HG02798 (cell line): ENCODE data around the gene ANXA3.
"Not testable (repeated sequence)": the region's sequence is repeated elsewhere in the genome, so short reads cannot be mapped to it uniquely, and the experiment has no call there.

Source experiments
- ATAC-seq: cut with Tn5 transposase; IDR thresholded peaks from one replicate; pipeline ENCODE4 v1.9.1; 2021; ENCODE audit warnings: mild to moderate bottlenecking; ENCODE audit not compliant: unreplicated experiment, poor library complexity

The ANXA3 gene

DNA sequence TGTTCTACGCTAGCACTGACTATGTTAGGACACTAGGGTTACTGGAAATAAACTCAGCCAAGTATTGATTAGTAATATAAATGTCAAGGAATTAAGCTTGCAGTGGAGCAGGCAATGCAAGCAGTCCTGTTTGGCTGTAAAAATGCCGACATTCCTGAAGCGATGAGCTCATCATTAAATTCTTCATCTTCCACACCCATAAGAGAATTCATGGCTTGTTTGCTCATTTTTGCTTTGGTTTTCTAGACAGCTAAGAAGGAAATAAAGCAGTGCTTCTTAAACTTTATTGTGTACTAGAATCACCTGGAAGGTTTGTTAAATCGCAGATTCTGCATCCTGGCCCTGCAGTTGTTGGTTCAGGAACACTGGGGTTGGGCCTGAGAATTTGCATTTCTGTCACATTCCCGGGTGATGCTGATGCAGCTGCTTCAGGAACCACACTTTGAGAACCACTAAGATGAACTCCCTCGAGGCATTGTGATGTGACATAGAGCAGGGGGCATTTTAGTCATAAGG is 17.8 kb downstream of the ANXA3 start:
- no peak for ATAC-seq

DNA sequence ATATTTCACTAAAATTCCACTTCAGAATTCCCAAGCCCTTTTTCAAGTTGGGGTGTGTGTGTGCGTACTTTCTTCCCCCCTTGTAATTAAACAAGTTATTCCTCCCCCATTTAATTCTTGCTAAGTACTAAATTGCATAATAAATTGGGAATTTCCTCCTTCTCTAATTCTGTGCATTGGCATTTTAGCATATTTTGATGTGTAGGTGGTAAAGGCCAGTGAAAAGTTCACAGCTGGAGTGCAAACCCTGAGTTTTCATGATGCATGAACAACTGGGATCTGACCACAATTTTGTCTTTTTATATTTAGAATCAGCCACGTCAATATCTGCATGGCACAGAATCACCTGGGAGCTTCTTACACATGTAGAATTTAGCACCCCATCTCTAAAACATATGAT is 18.5 kb downstream of the ANXA3 start:
- ATAC-seq, result no peak

DNA sequence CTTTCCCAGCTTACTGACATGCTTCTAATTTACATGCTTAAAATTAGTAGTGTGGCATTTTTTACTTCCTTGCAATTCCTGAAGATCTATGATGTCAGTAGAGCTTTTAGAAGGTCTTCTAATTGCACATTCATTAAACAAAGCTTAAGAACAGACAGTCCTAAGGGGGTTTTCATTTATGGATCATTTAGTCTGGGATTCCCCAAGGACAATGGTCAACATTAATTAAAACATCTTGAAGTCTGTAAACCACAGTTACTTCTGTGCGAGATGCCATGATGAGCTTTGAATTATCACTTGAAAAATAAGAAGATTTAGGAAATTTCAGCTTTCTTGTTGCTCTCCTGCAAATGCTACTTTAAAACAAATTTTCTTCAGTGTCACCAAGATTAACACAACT is 20.2 kb downstream of the ANXA3 start:
- ATAC-seq, result no peak

DNA sequence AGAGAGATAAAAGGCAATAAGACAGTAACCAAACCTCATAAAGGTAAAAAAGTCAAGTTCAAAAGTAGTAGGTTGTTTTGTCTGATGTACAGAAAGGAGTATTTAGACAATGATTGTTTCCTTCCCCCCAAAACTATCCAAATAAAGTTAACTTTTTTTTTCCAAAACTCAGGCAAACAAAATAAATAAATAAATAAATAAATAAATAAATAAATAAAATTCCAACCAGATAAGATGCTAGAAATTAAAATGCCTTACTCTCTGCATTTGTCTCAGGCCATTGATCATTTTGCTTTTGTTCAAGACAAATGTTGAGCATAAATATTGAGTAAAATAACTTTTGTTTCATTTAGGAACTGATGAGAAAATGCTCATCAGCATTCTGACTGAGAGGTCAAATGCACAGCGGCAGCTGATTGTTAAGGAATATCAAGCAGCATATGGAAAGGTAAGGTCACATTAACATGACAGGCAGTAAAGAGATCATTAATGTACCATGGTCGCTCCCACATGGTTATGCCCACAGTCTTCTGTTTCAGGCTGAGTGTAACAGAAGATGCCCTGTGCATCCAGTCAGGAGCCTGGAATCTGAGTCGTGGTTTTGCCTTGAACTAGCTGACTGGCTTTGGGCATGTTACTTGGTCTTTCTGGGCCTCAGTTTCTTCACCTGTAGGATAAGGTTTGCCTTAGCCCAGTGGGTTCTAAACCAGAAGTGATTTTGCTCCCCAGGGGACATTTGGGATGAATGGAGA is 27.3 kb downstream of the ANXA3 start:
- ATAC-seq, result no peak

DNA sequence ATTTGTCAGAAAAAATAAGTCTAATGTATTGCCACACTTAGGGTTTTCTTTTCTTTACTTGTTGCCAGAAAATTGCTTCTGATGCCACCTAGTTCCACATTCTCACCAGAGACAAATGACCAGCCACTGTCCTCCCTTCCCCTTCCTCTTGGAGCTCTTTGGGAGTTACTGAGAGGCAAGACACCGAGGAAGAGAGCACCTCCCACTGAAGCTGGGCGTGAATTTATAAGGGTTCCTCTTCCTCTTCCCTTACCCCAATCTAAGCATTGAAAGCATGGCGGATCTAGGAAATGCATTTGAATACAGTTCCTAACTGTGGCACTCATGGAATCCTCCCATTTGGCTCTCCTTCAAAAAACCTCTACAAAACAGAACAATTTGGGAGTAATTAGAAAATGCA is 30.0 kb downstream of the ANXA3 start:
- ATAC-seq, result no peak

DNA sequence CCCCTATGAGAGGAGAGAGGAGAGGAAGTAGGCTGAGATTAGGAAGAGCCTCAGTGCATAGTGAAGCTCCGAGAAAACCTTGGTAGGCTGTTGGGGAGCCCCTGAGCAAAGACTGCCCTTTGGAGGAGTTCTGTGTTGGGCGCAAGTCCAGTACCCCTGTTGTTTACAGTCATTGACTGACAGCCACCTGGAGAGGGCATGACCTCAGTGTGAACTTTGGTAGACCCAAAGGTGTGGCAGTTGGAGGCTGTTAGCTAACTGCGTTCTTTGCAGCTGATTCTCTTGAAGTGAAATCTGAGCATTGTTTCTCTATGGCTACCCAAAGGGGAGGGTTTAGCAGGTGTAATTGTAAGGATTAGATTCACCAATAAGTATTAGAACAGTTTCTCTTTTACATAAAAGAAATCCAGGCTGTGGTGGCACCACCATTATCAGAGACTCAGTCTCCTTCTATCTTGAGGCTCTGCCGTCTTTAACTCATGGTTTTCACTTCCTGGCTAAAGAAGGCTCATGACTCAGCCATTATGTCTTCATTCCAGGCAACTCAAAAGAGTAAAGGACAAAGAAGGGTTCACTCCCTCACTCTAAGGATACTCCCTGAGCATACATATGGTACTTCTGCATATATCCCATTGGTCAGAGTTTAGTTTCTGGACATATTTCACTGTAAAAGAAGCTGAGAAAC is 33.4 kb downstream of the ANXA3 start:
- no peak for ATAC-seq

DNA sequence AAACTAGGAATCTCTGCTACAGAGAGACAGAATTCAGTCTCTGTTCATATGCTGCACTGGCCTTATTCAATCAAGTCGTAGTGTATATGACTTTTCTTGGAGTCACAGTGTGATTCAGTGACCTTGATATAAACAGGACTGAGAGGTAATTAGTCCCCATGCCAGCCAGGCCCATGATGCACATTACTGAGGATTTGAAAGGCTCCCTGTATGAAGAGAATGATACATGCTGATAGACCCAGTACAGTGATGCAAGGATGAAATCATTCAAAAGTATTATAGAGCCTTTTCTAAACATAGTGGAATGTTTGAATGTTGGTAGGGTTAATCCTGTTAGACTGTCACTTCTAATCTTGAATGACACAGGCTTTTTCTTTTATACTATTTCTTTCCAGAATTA is 34.1 kb downstream of the ANXA3 start:
- ATAC-seq, result no peak

DNA sequence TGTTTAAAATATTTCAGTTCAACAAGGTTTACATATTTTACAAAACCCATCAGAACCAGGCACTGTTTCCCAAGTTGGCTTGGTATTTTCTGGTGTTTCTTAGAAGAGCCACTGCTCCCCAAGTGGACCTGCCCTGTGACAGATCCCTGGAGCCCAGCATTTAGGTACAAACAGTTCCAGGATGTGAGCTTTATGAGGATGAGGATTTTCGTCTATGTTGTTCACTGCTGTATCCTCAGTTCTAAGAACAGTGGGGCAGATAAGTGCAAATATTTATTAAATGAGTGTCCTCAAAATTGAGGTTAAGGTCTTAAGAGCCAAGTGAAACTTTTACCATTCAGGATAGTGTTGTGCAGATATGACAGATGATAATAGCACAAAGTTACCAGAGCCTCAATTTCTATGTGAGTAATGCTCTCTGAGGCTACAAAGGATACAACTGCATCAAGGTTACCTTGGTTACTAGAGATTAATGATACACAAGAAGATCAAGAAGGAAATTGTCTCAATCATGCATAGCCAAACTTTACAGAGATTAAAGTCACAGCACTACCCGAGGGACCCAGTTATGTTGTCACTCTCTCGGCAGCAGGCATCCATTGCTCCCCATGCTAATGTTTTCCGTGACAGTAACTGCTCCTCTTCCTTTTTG is 37.5 kb downstream of the ANXA3 start:
- no peak for ATAC-seq

DNA sequence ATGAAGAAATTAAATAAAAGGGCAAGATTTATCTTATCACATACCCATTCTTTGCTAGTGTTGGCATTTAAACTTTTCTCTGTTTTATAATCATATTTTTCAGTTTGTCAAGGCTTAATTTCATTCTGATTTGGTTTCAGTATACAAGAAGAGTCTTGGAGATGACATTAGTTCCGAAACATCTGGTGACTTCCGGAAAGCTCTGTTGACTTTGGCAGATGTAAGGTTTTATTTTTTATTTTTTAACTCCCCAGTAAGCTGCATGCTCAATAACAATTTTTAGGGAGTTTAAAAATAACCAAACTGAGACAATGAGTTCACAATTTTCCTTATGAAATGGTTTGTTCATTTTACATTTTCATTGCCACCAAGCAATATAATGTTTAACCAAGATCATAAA is 39.8 kb downstream of the ANXA3 start:
- ATAC-seq, result no peak

DNA sequence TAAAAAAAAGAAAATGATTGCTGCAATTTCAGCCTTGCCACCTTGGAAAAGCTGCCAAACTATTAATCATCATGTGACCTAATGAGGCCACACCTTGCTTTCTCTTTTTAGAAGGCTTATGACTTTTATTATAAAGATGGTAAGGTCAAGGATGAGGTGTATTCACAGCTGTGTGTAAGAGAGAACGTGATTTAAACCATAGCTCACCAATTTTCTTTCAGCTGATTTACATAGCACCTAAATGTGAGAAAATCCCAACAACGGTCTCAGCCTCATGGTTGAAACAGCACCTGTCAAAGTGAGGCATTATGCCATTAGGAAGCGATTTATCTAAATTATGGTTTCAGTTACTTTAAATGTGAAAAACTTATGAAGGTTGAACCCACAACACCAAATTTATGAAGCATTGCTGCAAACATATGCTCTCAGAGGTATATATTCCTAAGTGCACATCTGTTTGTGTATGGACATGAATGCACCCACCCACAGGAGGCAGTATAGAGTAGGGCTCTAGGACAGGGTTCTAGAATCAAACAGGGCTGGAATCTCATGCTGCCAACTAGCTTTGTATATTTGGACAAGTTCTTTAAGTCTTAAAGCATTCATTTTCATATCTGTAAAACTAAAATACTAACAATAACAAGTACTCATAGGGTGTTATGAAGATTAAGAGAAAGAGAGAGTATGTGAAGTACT is 40.7 kb downstream of the ANXA3 start:
- peak; percentile 69 for ATAC-seq

DNA sequence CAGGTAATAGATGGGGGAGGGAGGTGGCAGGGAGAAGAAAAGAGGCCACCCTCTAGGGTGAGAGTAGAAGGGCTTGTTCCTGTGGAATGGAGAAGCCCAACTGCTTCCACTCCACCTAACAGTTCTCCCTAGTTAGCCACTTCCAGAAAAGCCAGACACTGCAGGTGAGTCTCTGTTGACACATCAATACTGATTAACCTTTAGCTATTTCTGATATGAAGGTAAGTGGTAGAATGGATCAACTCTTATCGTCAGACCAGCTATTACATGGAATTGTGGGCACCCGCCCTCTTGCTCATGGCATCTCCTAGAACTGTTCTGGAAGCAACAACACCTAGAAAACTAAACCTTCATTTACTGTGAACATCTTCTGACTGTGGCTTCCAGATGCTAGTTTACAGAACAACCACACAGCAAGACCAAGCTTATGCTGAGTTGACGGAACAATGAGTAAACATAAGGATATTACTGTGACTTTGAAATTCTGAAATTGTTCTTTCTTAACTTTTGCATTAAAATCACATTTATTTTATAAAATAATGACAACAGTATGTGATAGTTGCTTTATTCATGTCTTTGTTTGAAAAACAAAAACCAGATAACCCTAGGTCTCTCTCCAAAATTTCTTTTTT is 44.7 kb downstream of the ANXA3 start:
- ATAC-seq, result no peak

DNA sequence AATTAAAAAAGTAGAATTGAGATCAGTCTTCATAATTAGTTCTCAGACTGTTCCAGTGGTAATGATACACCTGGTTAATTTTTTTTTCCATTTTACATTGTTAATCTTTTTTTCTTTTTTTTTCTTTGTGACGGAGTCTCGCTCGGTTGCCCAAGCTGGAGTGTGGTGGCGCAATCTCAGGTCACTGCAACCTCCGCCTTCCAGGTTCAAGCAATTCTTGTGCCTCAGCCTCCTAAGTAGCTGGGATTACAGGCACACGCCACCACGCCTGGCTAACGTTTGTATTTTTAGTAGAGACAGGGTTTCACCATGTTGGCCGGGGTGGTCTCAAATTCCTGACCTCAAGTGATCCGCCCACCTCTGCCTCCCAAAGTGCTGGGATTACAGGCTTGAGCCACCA is 46.9 kb downstream of the ANXA3 start:
- ATAC-seq, result not testable (repeated sequence)

DNA sequence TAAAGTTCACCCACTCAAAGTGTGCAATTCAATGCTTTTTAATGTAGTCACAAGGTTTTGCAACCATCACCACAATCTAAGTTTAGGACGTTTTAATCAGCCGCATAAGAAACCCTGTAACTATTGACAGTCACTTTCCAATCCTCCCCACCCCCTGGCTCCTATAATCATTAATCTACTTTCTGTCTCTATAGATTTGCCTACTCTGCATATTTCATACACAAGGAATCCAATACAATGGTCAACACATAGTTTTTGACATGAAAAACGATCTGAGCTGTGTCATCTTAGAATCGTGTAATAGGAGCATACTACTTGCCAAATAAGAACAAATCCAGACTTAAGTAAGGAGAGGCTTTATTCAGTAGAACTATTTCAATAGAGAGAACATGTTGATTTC is 47.6 kb downstream of the ANXA3 start:
- ATAC-seq, result no peak

DNA sequence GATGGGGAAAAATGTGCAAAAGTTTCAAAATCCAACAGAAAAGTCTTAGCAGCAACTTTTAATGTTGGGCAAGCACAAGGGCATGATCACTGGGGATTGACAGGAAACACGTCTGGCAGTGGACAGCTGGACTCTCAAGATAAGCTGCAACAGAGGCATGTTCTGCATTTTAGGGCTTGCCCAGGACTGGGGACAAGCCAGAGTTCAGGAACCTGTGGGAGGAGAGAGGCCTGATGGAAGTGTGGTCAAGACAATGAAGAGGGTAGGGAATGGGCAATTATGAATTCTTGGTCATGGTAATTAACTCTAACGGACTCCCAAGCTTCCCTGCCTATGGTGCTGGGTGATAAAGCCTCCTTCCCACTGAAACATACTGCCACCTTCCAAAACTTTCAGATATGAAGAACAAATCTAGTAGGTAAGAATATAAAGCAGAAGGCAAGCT is 48.4 kb downstream of the ANXA3 start:
- no peak for ATAC-seq

DNA sequence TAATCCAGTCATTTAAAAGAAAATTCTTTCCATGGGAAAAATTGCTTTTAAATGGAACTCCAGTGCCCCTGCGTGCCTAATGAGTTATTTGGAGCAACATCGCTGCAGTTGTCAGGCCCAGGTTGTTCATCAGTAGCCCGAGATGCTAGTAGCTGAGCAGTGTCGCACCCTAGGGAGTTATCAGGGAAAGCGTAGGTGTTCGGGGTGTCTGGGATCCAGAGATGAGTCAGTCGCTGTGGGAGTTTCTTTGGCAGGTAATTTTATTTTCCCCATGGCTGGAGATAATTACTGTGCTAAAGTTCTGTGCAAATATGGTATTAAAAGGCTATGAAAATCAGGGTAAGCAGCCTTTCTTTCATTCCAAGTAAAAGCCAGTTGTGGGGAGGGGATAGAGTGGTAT is 49.4 kb downstream of the ANXA3 start:
- peak; percentile 80 for ATAC-seq

DNA sequence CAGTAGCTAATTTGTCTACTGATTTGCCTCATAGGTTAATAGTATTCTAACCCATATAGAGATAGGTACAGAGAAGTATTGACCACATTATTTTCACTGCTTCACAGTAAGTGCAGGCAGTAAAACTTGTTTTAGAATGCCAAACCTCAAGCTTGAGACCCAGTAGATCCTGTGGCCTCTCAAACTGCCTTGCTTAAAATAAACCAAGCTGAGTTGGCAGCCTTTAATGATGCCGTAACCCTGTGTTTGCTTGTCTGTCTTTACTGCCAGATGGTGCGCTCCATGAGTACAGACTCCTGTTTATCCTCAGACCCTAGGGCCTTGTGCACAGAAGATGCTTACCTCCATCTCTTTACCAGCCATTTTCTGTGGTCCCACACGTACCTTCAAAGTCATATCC is 50.8 kb downstream of the ANXA3 start:
- ATAC-seq, result no peak

DNA sequence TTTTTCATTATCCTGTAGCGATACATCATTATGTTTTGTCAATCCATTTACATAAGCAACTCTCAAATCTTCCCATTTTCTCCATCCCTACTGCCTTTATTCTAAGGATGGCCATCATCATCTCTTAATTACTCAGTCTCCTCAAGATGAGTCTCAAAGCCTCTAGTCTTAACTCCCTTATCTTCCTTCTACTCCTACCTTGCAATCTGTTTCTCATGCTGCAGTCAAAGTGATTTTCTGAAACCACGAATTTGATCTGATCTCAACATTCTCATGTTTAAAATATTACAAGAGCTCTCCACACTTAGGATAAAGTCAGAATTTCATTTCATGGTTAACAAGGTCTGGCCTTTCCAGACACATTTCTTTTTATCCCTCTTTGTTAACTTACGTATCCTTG is 51.8 kb downstream of the ANXA3 start:
- no peak for ATAC-seq

DNA sequence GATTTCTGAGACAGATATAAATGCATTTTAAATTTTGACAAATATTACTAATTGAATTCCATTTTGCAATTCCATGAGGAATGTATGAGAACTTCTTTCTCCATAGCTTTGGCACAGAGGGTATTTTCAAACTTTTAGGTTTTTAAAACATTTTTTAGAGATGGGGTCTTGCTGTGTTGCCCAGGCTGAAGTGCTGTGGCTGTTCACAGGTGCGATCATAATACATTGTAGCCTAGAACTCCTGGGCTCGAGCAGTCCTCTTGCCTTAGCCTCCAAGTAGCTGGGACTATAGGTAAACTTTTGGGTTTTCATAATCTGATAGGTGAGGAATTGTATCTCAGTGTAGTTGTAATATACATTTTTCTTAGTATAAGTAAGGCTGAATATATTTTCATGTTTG is 53.4 kb downstream of the ANXA3 start:
- ATAC-seq, result no peak

DNA sequence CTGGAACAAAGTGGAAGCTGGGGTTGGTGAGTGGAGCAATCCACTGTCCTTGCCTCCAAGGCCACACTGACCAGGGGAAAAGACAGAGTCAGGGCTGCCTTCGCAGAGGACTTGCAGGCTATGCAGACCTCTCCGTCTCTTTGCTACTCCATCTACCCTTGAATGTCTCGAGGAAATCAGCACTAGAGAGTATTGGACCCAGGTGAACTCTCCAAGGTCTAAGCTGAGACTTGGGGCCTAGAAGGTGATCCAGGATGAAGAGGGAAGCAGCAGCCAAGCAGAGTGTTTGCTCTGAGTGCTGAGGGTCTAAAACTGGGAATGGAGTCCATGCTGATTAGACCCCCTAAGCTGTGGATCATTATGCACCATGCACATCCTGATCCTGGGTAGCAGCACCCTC is 54.5 kb downstream of the ANXA3 start:
- ATAC-seq, result no peak

DNA sequence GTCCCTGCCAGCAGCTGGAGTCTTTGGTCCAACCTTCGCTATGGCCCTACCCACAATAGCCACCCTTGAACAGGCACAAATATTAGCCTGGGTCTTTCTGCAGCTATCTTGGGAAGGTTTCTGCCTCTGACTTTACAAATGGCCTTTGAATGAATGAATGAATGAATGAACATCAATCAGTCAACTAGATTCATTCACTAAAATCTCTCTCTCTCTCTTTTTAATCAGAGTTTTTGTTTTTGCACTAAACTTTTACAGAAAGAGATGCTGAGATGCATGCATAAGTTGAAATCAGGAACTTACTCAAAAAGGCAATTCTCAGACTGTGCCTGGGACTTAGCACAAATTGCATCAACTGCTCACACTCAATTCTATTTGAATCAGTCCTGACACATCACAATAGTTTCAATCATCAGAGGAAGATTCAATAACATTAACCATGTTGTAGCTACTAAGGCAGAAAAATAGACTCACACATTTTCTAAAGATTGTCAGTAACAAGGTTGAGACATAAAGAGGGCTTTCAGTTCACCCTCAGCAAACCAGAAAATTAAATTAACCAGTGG is 55.0 kb downstream of the ANXA3 start:
- ATAC-seq, result no peak
